OCI-M2 (cell line): Measurements from ENCODE around the gene PARP8.
"Not testable (repeated sequence)": the region's sequence is repeated elsewhere in the genome, so short reads cannot be mapped to it uniquely, and the experiment has no call there.

ENCODE experiments used
- DNase-seq: peaks from one replicate; lab custom pipeline; 2025; ENCODE audit not compliant: unreplicated experiment; lab: John Stamatoyannopoulos, UW

PARP8 gene

GRCh38 chr5:50666261-50667022 lies at the start of gene PARP8:
Gene PARP8 (plus strand): TSS chr5:50666637. CDS start chr5:50667096, 459 bp downstream.
- DNase-seq: no peak

- DNase-seq: no peak
These were observed 42.8 kb upstream of the PARP8 start for GRCh38 chr5:50623666-50624065.

DNA sequence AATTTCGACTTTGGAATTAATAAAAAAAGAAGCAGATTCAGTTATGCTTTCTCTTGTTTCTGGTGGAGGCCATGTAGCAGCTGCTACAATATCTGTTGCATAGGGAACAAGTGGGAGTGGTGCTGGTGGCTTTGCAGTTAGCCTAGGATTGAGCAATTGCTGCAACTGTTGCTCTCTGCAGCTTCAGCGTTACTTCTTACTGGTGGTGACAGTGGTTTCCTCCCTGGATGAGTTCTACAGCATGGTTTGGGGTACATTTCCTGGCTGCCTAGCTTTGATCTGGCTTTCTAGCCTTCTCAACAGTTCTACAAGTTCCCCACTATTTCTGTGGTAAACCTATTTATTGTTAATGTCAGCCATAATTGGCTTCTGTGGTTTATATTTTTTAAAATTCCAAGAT lies 31.6 kb upstream of the PARP8 start:
- not testable (repeated sequence) for DNase-seq

- DNase-seq: not testable (repeated sequence)
These were observed 28.9 kb upstream of the PARP8 start for GRCh38 chr5:50637576-50637975.

- no peak for DNase-seq
These were observed 19.8 kb upstream of the PARP8 start for GRCh38 chr5:50646591-50646990.

DNA sequence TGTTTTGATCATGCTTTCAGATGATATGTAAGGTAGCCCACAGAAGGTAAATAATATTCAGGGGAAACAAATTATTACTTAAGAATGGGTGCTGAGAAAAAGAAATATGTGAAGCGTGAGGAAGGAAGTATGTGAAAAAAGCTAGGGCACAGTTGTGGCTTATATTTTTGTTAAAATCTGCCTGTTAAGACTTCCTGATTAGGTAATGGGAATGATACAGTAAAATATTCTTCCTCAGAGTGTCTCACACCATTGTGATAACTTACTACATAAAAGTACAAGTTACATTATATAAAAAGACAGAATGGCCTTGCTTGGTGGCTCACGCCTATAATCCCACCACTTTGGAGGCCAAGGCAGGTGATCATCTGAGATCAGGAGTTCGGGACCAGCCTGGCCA lies 18.7 kb upstream of the PARP8 start:
- no peak for DNase-seq

DNA sequence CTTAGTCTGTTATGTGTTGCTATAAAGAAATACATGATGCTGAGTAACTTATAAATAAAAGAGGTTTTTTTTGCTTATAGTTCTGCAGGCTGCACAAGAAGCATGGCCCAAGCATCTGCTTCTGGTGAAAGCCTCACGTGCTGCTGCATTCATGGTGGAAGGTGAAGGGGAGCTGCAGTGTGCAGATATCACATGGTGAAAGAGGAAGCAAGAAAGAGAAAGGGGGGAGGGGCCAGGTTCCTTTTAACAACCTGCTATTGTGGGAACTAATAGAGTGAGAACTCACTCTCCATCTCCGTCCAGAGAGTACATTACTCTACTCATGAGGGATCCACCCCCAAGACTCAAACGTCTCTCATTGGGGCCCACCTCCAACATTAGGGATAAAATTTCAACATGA lies 12.5 kb upstream of the PARP8 start:
- no peak for DNase-seq

DNA sequence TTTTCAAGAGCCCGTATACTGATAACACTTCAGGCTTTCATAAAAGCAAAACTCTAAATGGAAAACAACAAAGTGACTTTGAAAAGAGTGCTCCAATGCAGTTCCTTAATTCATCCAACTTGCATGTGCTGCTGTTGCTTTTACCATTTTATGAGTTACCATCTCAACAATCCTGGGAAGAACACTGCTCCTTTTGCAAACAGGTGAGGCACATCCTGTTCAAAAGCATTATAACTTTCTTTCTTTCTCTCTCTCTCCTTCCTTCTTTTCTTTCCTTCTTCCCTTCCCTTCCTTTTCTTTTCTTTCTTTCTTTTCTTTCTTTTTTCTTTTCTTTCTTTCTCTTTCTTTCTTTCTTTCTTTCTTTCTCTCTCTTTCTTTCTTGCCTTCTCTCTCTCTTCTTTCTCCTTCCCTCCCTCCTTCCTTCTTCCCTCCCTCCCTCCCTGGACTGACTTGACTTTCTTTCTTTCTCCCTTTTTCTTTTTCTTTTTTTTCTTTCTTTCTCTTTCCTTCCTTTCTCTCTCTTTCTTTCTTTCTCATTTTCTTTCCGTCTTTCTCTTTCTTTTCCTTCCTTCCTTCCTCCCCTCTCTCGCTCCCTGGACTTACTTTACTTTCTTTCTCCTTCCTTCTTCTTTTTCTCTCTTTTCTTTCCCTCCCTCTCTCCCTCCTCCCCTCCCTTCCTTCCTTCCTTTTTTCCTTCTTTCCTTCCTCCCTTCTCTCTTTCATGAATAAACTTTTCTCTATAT lies 11.2 kb upstream of the PARP8 start:
- no peak for DNase-seq

DNA sequence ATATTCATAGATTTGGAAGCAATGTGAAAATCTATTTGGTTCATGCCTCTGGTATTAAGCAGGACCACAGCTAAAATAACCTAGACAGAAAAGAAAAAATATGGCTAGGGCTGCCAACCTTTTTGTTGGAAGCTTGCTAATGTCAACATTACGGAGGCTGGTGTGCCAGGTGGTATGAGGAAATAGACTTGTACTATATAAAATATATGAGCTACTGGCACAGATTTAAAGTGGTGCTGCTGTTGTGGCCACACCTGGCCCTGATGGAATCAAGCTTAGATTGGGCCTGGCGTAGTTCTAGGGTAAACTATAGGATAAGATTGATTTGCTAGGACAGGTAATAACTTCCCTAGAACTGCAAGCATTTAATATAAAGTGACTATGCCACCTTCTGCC lies 10.6 kb upstream of the PARP8 start:
- DNase-seq: no peak

DNA sequence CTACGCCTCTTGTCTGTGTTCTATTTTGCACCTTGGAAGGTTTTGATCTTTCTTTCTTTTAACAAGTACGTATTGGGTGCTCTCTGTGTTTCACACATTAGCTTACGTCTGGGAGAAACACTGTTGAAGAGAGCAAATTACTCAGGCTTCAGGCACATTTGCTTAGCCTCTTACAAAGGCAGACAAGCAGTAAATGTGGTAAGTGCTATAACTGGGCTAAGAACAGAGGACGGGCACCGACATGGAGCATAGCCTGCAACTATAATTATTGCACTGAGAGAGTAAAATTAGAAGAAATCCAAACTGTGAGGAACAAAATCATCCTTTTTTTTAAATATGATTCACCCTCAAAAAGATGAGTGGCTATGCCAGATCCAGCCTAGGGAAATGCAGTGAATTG lies 9.4 kb upstream of the PARP8 start:
- DNase-seq: no peak

GRCh38 chr5:50658246-50658645 lies 8.2 kb upstream of the PARP8 start:
- DNase-seq: no peak

GRCh38 chr5:50663636-50664035 lies 2.8 kb upstream of the PARP8 start:
- no peak for DNase-seq

GRCh38 chr5:50665091-50665490 lies 1.3 kb upstream of the PARP8 start:
- DNase-seq: no peak

GRCh38 chr5:50665761-50666202 lies 655 bp upstream of the PARP8 start:
- DNase-seq: not testable (repeated sequence)

- no peak for DNase-seq
These were observed 701 bp downstream of the PARP8 start for GRCh38 chr5:50667023-50667652.

DNA sequence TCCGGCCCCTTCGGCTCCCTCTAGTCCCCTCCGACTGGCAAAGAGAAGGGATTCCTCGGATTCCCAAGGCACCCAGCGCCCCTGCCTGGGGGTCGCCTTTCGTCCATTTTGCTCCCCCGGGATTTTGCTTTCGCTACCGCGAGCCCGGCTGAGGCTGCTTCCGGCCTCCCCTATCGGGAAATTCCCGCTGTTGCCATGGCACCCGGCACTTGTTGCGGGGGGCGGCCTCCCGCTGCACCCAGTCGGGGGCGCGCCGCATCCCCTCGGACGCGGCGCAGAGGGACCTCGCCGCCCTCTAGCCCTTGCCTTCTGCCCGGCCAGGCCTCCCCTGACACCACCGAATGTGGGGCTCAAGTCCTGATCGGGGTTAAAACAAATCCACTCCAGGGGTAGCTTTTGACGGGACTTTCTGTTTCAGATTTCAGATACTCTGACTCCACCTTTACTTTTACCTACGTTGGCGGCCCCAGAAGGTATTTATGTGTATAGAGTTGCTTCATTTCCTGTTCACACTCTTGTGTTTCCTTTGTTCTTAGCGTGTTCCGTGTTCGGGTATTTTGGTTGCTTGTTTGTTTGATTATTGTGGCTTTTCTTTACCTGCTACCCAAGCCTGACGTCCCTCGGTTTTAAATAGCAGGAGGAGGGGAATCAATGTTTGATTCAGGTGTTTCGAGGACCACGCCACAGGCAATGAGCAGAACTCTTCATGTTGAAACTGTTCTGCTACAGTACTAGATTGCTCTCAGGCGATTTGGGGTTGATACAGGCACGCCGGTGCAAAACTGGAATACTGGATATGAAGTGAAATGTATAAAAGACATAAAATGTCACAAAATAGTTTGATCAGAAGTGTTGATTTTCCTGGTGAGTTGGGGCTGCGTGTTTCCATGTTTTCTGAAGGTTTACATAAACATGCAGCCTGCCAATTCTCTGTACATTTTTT lies 1.5 kb downstream of the PARP8 start:
- DNase-seq: no peak

- not testable (repeated sequence) for DNase-seq
These were observed 2.2 kb downstream of the PARP8 start for GRCh38 chr5:50668636-50669035.

- DNase-seq: no peak
These were observed 6.2 kb downstream of the PARP8 start for GRCh38 chr5:50672663-50673062.

DNA sequence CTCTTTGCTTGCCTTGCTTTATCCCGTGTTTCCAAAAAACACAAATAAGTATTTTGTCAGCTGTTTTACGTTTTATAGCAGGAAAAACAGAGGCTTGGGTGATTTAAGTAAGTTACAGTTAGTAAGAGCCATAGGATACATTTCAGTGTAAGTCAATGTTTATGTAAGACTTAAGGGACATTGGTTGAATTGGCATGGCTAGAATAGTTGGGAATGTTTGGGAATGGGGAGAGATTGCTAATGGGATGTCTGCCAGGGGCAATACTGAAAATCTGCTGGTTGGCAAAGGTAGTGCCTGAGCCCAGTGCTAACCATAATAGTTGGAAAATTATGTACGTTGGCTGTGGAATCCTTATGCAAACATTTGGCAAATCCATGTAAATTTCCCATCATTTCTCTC lies 7.0 kb downstream of the PARP8 start:
- DNase-seq: not testable (repeated sequence)

DNA sequence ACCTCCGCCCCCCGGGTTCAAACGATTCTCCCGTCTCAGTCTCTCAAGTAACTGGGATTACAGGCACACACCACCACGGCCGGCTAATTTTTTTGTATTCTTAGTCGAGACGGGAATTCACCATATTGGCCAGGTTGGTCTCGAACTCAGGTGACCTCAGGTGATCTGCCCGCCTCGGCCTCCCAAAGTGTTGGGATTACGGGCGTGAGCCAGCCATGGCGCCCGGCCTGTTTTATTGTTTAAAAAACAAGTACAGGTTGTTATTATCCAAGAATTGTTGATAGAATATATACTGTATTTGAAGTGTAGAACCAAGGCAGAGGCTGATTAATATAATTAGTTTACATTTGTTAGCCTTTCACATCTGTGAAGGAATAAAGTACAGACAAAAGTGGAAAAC lies 8.9 kb downstream of the PARP8 start:
- DNase-seq: no peak

DNA sequence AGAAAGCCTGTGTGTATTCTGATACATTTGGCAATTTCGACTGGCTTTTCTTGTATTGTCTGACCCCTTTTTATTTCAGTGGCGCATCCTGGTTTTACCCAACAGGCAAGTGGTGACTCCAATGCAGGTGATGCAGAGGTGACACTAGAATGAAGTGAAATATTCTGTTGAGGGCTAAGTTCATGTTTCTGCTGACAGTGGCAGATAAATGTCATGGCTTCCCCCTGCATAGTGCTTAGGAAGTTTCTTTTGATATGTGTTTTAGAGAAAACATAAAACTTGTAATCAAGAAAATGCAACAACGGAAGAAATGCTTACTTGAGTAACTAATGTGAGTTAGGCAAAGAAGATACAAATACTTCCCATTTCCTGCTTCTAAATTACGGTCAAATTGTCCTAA lies 13.1 kb downstream of the PARP8 start:
- DNase-seq: not testable (repeated sequence)
